ENCODE data around the gene CAMK1.

Gene CAMK1

GRCh38 chr3:9806137-9806536 is 36.4 kb upstream of the CAMK1 start:
- no peak overlapping the region for H3K4me3 ChIP-seq (ENCODE audit: control insufficient read depth, low read depth, low read length)
- no peak for TF ChIP-seq CTCF (conservative IDR thresholded peaks at IDR 0.05; ENCODE audit: control insufficient read depth, insufficient read depth, low read depth, low read length)
- DNase-seq (ENCODE audit: low read depth), result no peak

- no peak for TF ChIP-seq CTCF (conservative IDR thresholded peaks at IDR 0.05; ENCODE audit: control insufficient read depth, insufficient read depth, low read depth, low read length)
- no peak overlapping the region for H3K4me3 ChIP-seq (ENCODE audit: control insufficient read depth, low read depth, low read length)
- DNase-seq (ENCODE audit: low read depth), result no peak
Observed at GRCh38 chr3:9804996-9805395, 35.2 kb upstream of the CAMK1 start.

GRCh38 chr3:9803494-9803893 is 33.7 kb upstream of the CAMK1 start:
- no peak overlapping the region for H3K4me3 ChIP-seq (ENCODE audit: control insufficient read depth, low read depth, low read length)
- no peak for TF ChIP-seq CTCF (conservative IDR thresholded peaks at IDR 0.05; ENCODE audit: control insufficient read depth, insufficient read depth, low read depth, low read length)
- DNase-seq (ENCODE audit: low read depth), result peak; percentile 33

GRCh38 chr3:9800529-9800928 is 30.8 kb upstream of the CAMK1 start:
- peak; percentile 20 for TF ChIP-seq CTCF (conservative IDR thresholded peaks at IDR 0.05; ENCODE audit: control insufficient read depth, insufficient read depth, low read depth, low read length)
- no peak overlapping the region for H3K4me3 ChIP-seq (ENCODE audit: control insufficient read depth, low read depth, low read length)
- DNase-seq (ENCODE audit: low read depth), result no peak

- no peak for TF ChIP-seq CTCF (conservative IDR thresholded peaks at IDR 0.05; ENCODE audit: control insufficient read depth, insufficient read depth, low read depth, low read length)
- no peak for DNase-seq (ENCODE audit: low read depth)
- no peak overlapping the region for H3K4me3 ChIP-seq (ENCODE audit: control insufficient read depth, low read depth, low read length)
Observed at GRCh38 chr3:9797196-9797945, 27.6 kb upstream of the CAMK1 start.

DNA sequence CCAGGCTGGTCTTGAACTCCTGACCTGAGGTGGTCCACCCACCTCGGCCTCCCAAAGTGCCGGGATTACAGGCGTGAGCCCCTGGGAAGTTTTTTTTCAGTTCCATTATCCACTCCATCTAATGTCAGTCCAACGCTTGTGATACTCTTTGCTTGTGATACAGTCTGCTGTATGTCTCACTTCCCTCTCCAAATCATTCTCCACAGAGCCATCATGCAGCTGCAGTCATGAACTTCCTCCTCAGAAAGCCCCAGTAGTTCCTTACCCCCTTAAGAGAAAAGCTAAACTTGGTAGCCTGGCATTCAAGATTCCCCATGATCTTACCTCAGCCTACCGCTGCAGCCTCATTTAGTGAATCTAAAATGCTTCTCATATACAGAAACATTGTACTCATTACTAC is 25.5 kb upstream of the CAMK1 start:
- no peak for DNase-seq (ENCODE audit: low read depth)
- no peak overlapping the region for H3K4me3 ChIP-seq (ENCODE audit: control insufficient read depth, low read depth, low read length)
- TF ChIP-seq CTCF (conservative IDR thresholded peaks at IDR 0.05; ENCODE audit: control insufficient read depth, insufficient read depth, low read depth, low read length), result no peak

All from fibroblast of mammary gland (primary cell).